Loucy (cell line): Measurements from ENCODE around the gene EPYC.

ENCODE experiments used
- H2AFZ ChIP-seq: fragments of 200-600 bp; sonication (generic); 2 replicates; pipeline ENCODE4 v1.6.0; 2016; ENCODE audit warnings: antibody characterized with exemption, mild to moderate bottlenecking, low read length, moderate library complexity
- H3F3A ChIP-seq: fragments of 200-600 bp; 2 replicates; pipeline ENCODE4 v1.6.0; 2016; ENCODE audit warnings: antibody characterized with exemption, low read depth, mild to moderate bottlenecking
- H3K27me3 ChIP-seq: fragments of 200-600 bp; sonication (generic); 2 replicates; pipeline ENCODE4 v1.6.1; 2014; ENCODE audit warnings: low read length, mild to moderate bottlenecking; ENCODE audit not compliant: insufficient read depth, poor library complexity, severe bottlenecking
- H3K36me3 ChIP-seq: fragments of 200-600 bp; sonication (generic); 2 replicates; pipeline ENCODE4 v1.6.1; 2016; ENCODE audit warnings: low read length; ENCODE audit not compliant: insufficient read depth
- H3K4me1 ChIP-seq: fragments of 200-600 bp; sonication (generic); 2 replicates; pipeline ENCODE4 v1.5.1; 2014; ENCODE audit warnings: low read length, mild to moderate bottlenecking; ENCODE audit not compliant: insufficient read depth, poor library complexity, severe bottlenecking
- H3K4me2 ChIP-seq: fragments of 200-600 bp; sonication (generic); 2 replicates; pipeline ENCODE4 v1.6.0; 2014; ENCODE audit warnings: antibody characterized with exemption, low read length, low read depth, mild to moderate bottlenecking; ENCODE audit not compliant: poor library complexity, severe bottlenecking
- H3K4me3 ChIP-seq: fragments of 200-600 bp; sonication (generic); 2 replicates; pipeline ENCODE4 v1.5.1; 2014; ENCODE audit warnings: low read length, mild to moderate bottlenecking, mixed read lengths; ENCODE audit not compliant: poor library complexity, severe bottlenecking
- H3K79me2 ChIP-seq: fragments of 200-600 bp; sonication (generic); 2 replicates; pipeline ENCODE4 v1.6.1; 2014; ENCODE audit warnings: low read length; ENCODE audit not compliant: insufficient read depth
- H3K9ac ChIP-seq: fragments of 200-600 bp; sonication (generic); 2 replicates; pipeline ENCODE4 v1.6.0; 2014; ENCODE audit warnings: mild to moderate bottlenecking, low read depth, low read length, moderate library complexity; ENCODE audit not compliant: poor library complexity, severe bottlenecking
- H3K9me2 ChIP-seq: fragments of 200-600 bp; sonication (generic); replicated peaks from 2 replicates; pipeline ENCODE4 v1.6.1; 2016; ENCODE audit warnings: low read depth, low read length, mixed read lengths
- H3K9me3 ChIP-seq: fragments of 200-600 bp; sonication (generic); 2 replicates; pipeline ENCODE4 v1.6.1; 2014; ENCODE audit warnings: mild to moderate bottlenecking, antibody characterized with exemption, low read length, low read depth; ENCODE audit not compliant: insufficient read depth
- H4K20me1 ChIP-seq: fragments of 200-600 bp; sonication (generic); 2 replicates; pipeline ENCODE4 v1.6.0; 2014; ENCODE audit warnings: antibody characterized with exemption, low read length, mild to moderate bottlenecking; ENCODE audit not compliant: insufficient read depth, poor library complexity, severe bottlenecking
- CTCF ChIP-seq: fragments of 200-600 bp; sonication (generic); conservative IDR thresholded peaks from 2 replicates; pipeline ENCODE4 v1.5.1; 2014; ENCODE audit warnings: mild to moderate bottlenecking, antibody characterized with exemption, low read length
- EZH2phosphoT487 ChIP-seq: fragments of 200-600 bp; IDR thresholded peaks from 2 replicates; pipeline ENCODE4 v1.6.1; 2018; ENCODE audit warnings: antibody characterized with exemption, mild to moderate bottlenecking, moderate library complexity, borderline replicate concordance

The EPYC gene

DNA sequence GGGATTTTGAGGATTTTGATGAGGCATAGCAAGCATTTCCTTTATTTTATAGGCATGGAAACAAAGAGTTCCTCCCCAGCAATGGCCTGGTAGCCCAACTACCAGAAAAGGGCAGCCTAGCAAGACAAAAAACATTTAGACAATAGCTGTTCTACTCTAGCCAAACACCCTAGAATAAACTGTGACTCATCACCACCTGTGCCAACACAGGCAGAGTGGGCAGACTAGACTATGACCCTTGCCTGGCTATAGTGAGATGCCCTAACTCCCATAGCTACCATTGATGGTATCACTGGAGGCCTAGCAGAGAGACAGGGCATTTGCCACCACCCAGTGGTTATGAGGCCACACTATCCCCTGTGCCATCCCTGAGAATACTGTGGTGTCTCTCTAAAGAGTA lies 34.3 kb downstream of the EPYC start:
- Histone ChIP-seq H4K20me1 (no peaks in the 10 kb centered on the region), H3F3A (no peaks in the 10 kb centered on the region), H3K27me3 (no peaks in the 10 kb centered on the region), H3K9me2 (no peaks in the 10 kb centered on the region), H3K36me3 (no peaks in the 10 kb centered on the region), H3K79me2 (no peaks in the 10 kb centered on the region), H3K4me1 (no peaks in the 10 kb centered on the region), H3K4me3 (no peak overlapping the region), H3K9ac (no peak overlapping the region), H3K4me2 (no peak overlapping the region), H3K9me3 (no peaks in the 10 kb centered on the region), H2AFZ (no peak overlapping the region)
- TF ChIP-seq EZH2phosphoT487 (no peak), CTCF (no peak)

DNA sequence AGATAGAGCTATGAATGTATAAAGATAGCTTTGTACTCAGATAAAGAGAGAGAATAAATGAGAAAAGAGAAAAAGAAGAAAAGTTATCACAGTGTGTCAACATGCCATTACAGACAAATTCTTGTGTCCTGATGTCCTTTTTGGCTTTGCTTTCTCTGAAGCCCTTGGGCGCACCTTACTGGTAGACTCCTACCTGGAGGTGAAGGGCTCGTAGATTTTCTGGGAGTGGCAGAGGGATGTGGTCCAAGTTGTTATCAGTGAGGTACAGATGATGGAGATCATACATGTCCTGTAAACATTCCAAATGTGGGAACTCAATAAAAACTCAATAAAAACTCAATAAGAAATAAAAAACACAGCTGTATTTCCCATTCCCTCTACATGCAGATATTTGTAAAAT lies 34.9 kb downstream of the EPYC start:
- H3K9ac ChIP-seq, result no peak overlapping the region
- no peaks in the 10 kb centered on the region for H3K36me3 ChIP-seq
- no peaks in the 10 kb centered on the region for H3K9me2 ChIP-seq
- H3F3A ChIP-seq, result no peaks in the 10 kb centered on the region
- no peaks in the 10 kb centered on the region for H3K9me3 ChIP-seq
- no peaks in the 10 kb centered on the region for H3K27me3 ChIP-seq
- H3K4me3 ChIP-seq, result no peak overlapping the region
- no peak overlapping the region for H2AFZ ChIP-seq
- no peaks in the 10 kb centered on the region for H4K20me1 ChIP-seq
- TF ChIP-seq EZH2phosphoT487, result no peak
- TF ChIP-seq CTCF, result no peak
- no peak overlapping the region for H3K4me2 ChIP-seq
- no peaks in the 10 kb centered on the region for H3K4me1 ChIP-seq
- H3K79me2 ChIP-seq, result no peaks in the 10 kb centered on the region

DNA sequence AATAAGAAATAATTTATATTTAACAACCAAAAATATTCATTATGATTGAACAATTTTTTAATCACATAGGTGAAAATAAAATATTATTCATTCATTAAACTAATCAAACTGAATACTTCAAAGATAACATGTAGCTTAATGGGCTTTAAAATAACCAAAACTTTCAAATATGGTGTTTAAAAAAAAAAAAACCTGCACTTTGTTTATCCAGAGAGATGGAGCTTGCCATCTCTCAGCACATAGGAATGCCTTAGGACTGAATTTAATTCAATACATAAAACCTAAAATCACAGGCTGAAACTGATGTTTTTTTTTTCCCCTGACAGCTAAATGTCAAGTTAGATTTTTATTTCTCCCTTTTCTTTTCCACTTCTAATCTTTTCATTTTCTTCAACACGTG lies 35.4 kb downstream of the EPYC start:
- Histone ChIP-seq H3K4me3 (no peak overlapping the region), H3K36me3 (no peaks in the 10 kb centered on the region), H3K27me3 (no peaks in the 10 kb centered on the region), H3K9me3 (no peaks in the 10 kb centered on the region), H3K9ac (no peak overlapping the region), H3K4me2 (no peak overlapping the region), H3K79me2 (no peaks in the 10 kb centered on the region), H3K9me2 (no peaks in the 10 kb centered on the region), H3F3A (no peaks in the 10 kb centered on the region), H3K4me1 (no peaks in the 10 kb centered on the region), H2AFZ (no peak overlapping the region), H4K20me1 (no peaks in the 10 kb centered on the region)
- TF ChIP-seq EZH2phosphoT487 (no peak), CTCF (no peak)
